Purkinje cell (primary cell): ENCODE measurements around the gene CC2D2A. TPM values are rescaled to one million over a fixed set of nuclear protein-coding genes. Genes with fewer than 3 reads are reported as not detected.

Source experiments
- polyA plus RNA-seq: library from polyadenylated mRNA; unstranded; fragments of >200 nt; fragmentation: Nextera tagmentation; gene quantifications from 2 replicates; pipeline ENCODE4 v1.2.1, GENCODE V29; 2014

The CC2D2A gene
- polyA plus RNA-seq, result 13.7 and 15.6 TPM in 2 replicates

DNA sequence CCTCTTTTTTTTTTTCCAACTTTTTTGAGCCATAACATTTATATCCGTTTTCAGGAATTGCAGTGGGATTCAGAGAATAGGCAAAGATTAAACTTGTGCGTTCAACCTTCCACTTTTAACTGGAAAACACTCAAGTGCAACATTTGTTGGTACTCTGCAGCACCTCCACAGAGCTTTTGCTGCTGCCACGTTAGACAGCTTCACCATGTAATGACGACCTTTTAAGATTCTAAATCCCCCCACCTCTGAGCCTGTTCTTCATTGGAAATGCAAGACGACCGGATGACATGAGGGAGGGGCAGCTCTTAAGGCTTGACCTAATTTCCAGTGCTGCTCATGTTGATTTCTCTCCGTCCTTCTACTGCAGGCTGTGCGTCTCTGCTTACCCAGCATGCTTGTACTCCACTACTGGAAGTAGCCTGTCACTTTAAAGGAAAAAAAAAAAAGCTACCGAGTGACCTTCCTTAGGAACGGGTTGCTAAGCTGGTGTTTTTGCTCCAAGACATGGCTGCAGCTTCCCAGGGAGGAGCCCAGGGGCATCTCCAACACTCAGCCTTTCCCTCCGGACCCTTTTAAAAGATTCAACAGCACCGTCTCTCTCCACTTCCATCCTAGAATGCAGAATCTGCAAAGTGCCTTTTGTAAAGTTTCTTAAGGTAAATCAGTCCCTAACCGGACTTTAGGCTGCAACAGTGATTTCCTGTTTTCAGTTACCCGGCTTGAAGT, at the start of gene CC2D2A:
TSS of gene CC2D2A (plus strand) at position 481 of the 726 bp plus-strand sequence. CDS start 6,051 bp downstream, outside the sequence.

DNA sequence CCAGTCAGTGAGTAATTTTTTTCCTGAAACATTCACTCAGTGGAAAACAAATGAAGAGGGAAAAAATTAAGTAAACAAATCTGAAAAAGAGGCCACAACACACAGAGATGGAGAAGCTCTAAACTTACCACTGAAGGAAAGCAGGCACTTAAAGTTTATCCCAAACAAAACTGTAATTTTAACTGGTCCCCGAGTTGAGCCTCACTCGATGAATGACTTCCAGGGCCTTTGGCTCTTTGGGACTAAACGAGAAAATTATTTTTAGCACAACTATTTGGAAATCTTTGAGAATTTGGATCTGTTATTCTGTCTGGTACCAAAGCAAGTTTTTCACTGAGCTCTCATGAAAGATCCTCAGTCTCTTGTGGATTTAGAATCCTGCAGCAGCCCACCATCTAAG, 42.0 kb upstream of the CC2D2A start, which contains the start of gene C1QTNF7:
TSS of gene C1QTNF7 (plus strand) at position 333 of the 400 bp plus-strand sequence. CDS start 7,711 bp downstream, outside the sequence.

Other genes with a start within 250 kb of the CC2D2A start
- 0.07 TPM in 1 of 2 replicates, not detected in the other for gene C1QTNF7, start 41.8 kb upstream of the CC2D2A start, polyA plus RNA-seq
- gene FBXL5, start 185.5 kb downstream of the CC2D2A start, polyA plus RNA-seq, result 78.3 and 88.2 TPM in 2 replicates
- gene FAM200B, start 211.9 kb downstream of the CC2D2A start, polyA plus RNA-seq, result 122 and 152 TPM in 2 replicates
- 0.77 TPM in 1 of 2 replicates, not detected in the other for gene BST1, start 233.2 kb downstream of the CC2D2A start, polyA plus RNA-seq